ENCODE results near the gene SIX6.

DNA sequence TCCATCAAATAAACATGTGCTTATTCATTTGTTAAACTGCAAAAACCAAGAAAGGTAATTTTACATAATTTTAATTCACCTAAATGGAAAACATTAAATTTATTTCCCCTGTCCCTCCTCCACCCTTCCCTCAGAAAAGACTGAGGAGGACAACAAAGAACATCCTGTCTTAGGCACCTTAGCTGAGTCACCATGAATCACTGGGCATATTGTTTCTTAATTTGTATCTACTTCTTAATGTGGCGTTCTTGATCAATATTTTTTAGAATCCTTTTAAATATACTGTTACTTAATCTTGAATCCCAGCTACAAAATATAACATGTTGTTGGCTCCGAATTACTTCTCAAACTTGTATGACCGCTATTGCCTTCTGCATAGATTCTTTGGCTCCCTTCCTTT, 23.5 kb downstream of the SIX6 start:
- no peak for TF ChIP-seq EZH2 (IDR thresholded peaks at IDR 0.05; ENCODE audit: low read depth)
- TF ChIP-seq, protein P1, sequence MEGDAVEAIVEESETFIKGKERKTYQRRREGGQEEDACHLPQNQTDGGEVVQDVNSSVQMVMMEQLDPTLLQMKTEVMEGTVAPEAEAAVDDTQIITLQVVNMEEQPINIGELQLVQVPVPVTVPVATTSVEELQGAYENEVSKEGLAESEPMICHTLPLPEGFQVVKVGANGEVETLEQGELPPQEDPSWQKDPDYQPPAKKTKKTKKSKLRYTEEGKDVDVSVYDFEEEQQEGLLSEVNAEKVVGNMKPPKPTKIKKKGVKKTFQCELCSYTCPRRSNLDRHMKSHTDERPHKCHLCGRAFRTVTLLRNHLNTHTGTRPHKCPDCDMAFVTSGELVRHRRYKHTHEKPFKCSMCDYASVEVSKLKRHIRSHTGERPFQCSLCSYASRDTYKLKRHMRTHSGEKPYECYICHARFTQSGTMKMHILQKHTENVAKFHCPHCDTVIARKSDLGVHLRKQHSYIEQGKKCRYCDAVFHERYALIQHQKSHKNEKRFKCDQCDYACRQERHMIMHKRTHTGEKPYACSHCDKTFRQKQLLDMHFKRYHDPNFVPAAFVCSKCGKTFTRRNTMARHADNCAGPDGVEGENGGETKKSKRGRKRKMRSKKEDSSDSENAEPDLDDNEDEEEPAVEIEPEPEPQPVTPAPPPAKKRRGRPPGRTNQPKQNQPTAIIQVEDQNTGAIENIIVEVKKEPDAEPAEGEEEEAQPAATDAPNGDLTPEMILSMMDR (conservative IDR thresholded peaks at IDR 0.05), result no peak
